Glutamatergic neuron (in vitro differentiated cells): ENCODE measurements around the gene TMPO. TPM values are rescaled to one million over a fixed set of nuclear protein-coding genes. Genes with fewer than 3 reads are reported as not detected.
A peak's percentile ranks its signal among the peaks of the same experiment; 100 is the strongest.
"Not testable (repeated sequence)": the region's sequence is repeated elsewhere in the genome, so short reads cannot be mapped to it uniquely, and the experiment has no call there.

Source experiments
- DNase-seq: peaks from one replicate; pipeline ENCODE4 v3.0.0; 2022
- H3K27ac Mint-ChIP-seq: one replicate; pipeline ENCODE4 v1.8.0; 2020; ENCODE audit warnings: mild to moderate bottlenecking, mixed read lengths, inconsistent platforms; ENCODE audit not compliant: unreplicated experiment
- H3K27me3 Mint-ChIP-seq: one replicate; pipeline ENCODE4 v1.8.0; 2020; ENCODE audit warnings: mild to moderate bottlenecking, moderate library complexity, mixed read lengths, inconsistent platforms; ENCODE audit not compliant: unreplicated experiment
- H3K36me3 Mint-ChIP-seq: one replicate; pipeline ENCODE4 v1.8.0; 2020; ENCODE audit warnings: mild to moderate bottlenecking, mixed read lengths, inconsistent platforms; ENCODE audit not compliant: unreplicated experiment
- H3K4me1 Mint-ChIP-seq: one replicate; pipeline ENCODE4 v1.8.0; 2020; ENCODE audit warnings: mild to moderate bottlenecking, low read depth, mixed read lengths, inconsistent platforms; ENCODE audit not compliant: unreplicated experiment
- H3K4me3 Mint-ChIP-seq: one replicate; pipeline ENCODE4 v1.8.0; 2020; ENCODE audit warnings: mild to moderate bottlenecking, mixed read lengths, inconsistent platforms; ENCODE audit not compliant: unreplicated experiment
- H3K9me3 Mint-ChIP-seq: one replicate; pipeline ENCODE4 v1.8.0; 2020; ENCODE audit warnings: mild to moderate bottlenecking, moderate library complexity, mixed read lengths, inconsistent platforms; ENCODE audit not compliant: unreplicated experiment
- total RNA-seq: library from RNA; stranded (reverse); fragmentation: NEBNext Ultra II Directional; extraction: Animal tissue kit (Norgen Biotek cat#: 25700); gene quantifications from one replicate; pipeline ENCODE4 v1.2.1, GENCODE V29; 2021; ENCODE audit not compliant: unreplicated experiment
- TF ChIP-seq, protein P1 (sequence below): fragments of 200-600 bp; sonication (generic); IDR thresholded peaks from one replicate; pipeline ENCODE4 v1.5.0; 2021; ENCODE audit not compliant: partially characterized antibody, unreplicated experiment

The TMPO gene
- total RNA-seq, 1 donor from 2014 or later, result 80.2 TPM

DNA sequence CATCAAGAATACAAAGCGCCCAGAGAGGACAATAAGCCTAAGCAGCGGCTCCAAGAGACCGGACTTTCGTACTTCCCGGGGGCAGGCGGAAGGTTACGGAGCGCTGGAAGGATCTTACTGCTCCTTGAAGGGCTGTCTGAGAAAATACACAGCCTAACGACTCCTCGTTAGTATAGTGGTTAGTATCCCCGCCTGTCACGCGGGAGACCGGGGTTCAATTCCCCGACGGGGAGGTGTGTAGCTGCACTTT lies 12.1 kb upstream of the TMPO start:
- peaks cover 24% of the 10 kb centered on the region for H3K27me3 Mint-ChIP-seq
- H3K4me1 Mint-ChIP-seq, result peaks cover 2% of the 10 kb centered on the region
- peak overlapping the region; percentile 91 for H3K4me3 Mint-ChIP-seq
- H3K36me3 Mint-ChIP-seq, result peaks cover 12% of the 10 kb centered on the region
- peak; percentile 84 for DNase-seq
- TF ChIP-seq, protein P1, sequence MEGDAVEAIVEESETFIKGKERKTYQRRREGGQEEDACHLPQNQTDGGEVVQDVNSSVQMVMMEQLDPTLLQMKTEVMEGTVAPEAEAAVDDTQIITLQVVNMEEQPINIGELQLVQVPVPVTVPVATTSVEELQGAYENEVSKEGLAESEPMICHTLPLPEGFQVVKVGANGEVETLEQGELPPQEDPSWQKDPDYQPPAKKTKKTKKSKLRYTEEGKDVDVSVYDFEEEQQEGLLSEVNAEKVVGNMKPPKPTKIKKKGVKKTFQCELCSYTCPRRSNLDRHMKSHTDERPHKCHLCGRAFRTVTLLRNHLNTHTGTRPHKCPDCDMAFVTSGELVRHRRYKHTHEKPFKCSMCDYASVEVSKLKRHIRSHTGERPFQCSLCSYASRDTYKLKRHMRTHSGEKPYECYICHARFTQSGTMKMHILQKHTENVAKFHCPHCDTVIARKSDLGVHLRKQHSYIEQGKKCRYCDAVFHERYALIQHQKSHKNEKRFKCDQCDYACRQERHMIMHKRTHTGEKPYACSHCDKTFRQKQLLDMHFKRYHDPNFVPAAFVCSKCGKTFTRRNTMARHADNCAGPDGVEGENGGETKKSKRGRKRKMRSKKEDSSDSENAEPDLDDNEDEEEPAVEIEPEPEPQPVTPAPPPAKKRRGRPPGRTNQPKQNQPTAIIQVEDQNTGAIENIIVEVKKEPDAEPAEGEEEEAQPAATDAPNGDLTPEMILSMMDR, result no peak
- peaks cover 25% of the 10 kb centered on the region for H3K9me3 Mint-ChIP-seq
- H3K27ac Mint-ChIP-seq, result peak overlapping the region; percentile 98

- peak overlapping the region; percentile 98 for H3K27ac Mint-ChIP-seq
- DNase-seq, result peak; percentile 94
- peak overlapping the region; percentile 91 for H3K4me3 Mint-ChIP-seq
- H3K36me3 Mint-ChIP-seq, result peaks cover 12% of the 10 kb centered on the region
- TF ChIP-seq, protein P1, result no peak
- H3K27me3 Mint-ChIP-seq, result peaks cover 24% of the 10 kb centered on the region
- peaks cover 25% of the 10 kb centered on the region for H3K9me3 Mint-ChIP-seq
- H3K4me1 Mint-ChIP-seq, result peaks cover 2% of the 10 kb centered on the region
These were observed 11.6 kb upstream of the TMPO start for GRCh38 chr12:98503592-98504367.

- peak overlapping the region; percentile 91 for H3K4me3 Mint-ChIP-seq
- TF ChIP-seq, protein P1, result no peak
- peaks cover 2% of the 10 kb centered on the region for H3K4me1 Mint-ChIP-seq
- peak overlapping the region; percentile 98 for H3K27ac Mint-ChIP-seq
- H3K9me3 Mint-ChIP-seq, result peaks cover 25% of the 10 kb centered on the region
- peaks cover 12% of the 10 kb centered on the region for H3K36me3 Mint-ChIP-seq
- DNase-seq, result no peak
- peaks cover 24% of the 10 kb centered on the region for H3K27me3 Mint-ChIP-seq
These were observed 11.1 kb upstream of the TMPO start for GRCh38 chr12:98504368-98504617.

- H3K4me1 Mint-ChIP-seq, result peaks cover 11% of the 10 kb centered on the region
- peaks cover 11% of the 10 kb centered on the region for H3K9me3 Mint-ChIP-seq
- TF ChIP-seq, protein P1, result no peak
- no peak overlapping the region for H3K4me3 Mint-ChIP-seq
- H3K36me3 Mint-ChIP-seq, result peaks cover 3% of the 10 kb centered on the region
- peaks cover 5% of the 10 kb centered on the region for H3K27me3 Mint-ChIP-seq
- no peak for DNase-seq
- no peak overlapping the region for H3K27ac Mint-ChIP-seq
These were observed 6.3 kb upstream of the TMPO start for GRCh38 chr12:98509063-98509462.

- peaks cover 12% of the 10 kb centered on the region for H3K4me1 Mint-ChIP-seq
- not testable (repeated sequence) for H3K36me3 Mint-ChIP-seq, H3K4me3 Mint-ChIP-seq, H3K27me3 Mint-ChIP-seq, H3K27ac Mint-ChIP-seq, DNase-seq, H3K9me3 Mint-ChIP-seq
These were observed 3.6 kb upstream of the TMPO start for GRCh38 chr12:98511806-98512205.
